Mesenchymal stem cell (in vitro differentiated cells and primary cell): Measurements from ENCODE around the gene HOXA7.

Experiments
- DNase-seq: peaks from one replicate; pipeline ENCODE4 v3.0.0-alpha.2; 2013
- H2AFZ ChIP-seq: one replicate; pipeline ENCODE4 v1.6.1; 2013; ENCODE audit warnings: low read depth, mild to moderate bottlenecking, control low read depth, inconsistent platforms, low read length, moderate library complexity
- H2AK5ac ChIP-seq: 2 replicates; pipeline ENCODE4 v1.6.1; 2013; ENCODE audit warnings: low read length, moderate library complexity, mild to moderate bottlenecking, inconsistent platforms; ENCODE audit not compliant: severe bottlenecking
- H2BK120ac ChIP-seq: one replicate; pipeline ENCODE4 v1.6.1; 2013; ENCODE audit warnings: low read depth, mild to moderate bottlenecking, inconsistent platforms, low read length, moderate library complexity
- H2BK12ac ChIP-seq, 2 experiments: one replicate each; pipeline ENCODE4 v1.6.1; 2013; ENCODE audit warnings: inconsistent platforms in 2 of 2, low read length in 2 of 2, mild to moderate bottlenecking in 2 of 2, moderate library complexity in 2 of 2, control low read depth in 1 of 2
- H2BK15ac ChIP-seq: one replicate; pipeline ENCODE4 v1.6.1; 2013; ENCODE audit warnings: mild to moderate bottlenecking, low read depth, inconsistent platforms; ENCODE audit not compliant: poor library complexity, severe bottlenecking
- H2BK5ac ChIP-seq: 2 replicates; pipeline ENCODE4 v1.6.1; 2013; ENCODE audit warnings: low read depth, mild to moderate bottlenecking, low read length, control low read depth, inconsistent platforms; ENCODE audit not compliant: poor library complexity, severe bottlenecking
- H3K14ac ChIP-seq, 2 experiments: one replicate each; pipeline ENCODE4 v1.6.1; 2013; ENCODE audit warnings: inconsistent platforms in 2 of 2, low read length in 2 of 2, control low read depth in 1 of 2, mild to moderate bottlenecking in 1 of 2, moderate library complexity in 1 of 2
- H3K18ac ChIP-seq, 2 experiments: one replicate each; pipeline ENCODE4 v1.6.1; 2013; ENCODE audit warnings: inconsistent platforms in 2 of 2, low read length in 2 of 2, control low read depth in 1 of 2, low read depth in 1 of 2, mild to moderate bottlenecking in 1 of 2
- H3K23ac ChIP-seq, 2 experiments: one replicate each; pipeline ENCODE4 v1.6.1; 2013; ENCODE audit warnings: inconsistent platforms in 2 of 2, low read length in 2 of 2, mild to moderate bottlenecking in 2 of 2, moderate library complexity in 2 of 2, control low read depth in 1 of 2
- H3K27ac ChIP-seq: 2 replicates; pipeline ENCODE4 v1.5.1; 2013; ENCODE audit warnings: mild to moderate bottlenecking, moderate library complexity, low read length, control low read depth, inconsistent platforms; ENCODE audit not compliant: poor library complexity, severe bottlenecking
- H3K27me3 ChIP-seq, 2 experiments: 2 replicates each; pipeline versions ENCODE4 v1.6.1 to v1.7.0; 2013; ENCODE audit warnings: low read length in 2 of 2, mild to moderate bottlenecking in 2 of 2, moderate library complexity in 2 of 2, control low read depth in 1 of 2, inconsistent platforms in 1 of 2; ENCODE audit not compliant: control insufficient read depth in 1 of 2, insufficient read depth in 1 of 2
- H3K36me3 ChIP-seq, 2 experiments: 2 replicates each; pipeline versions ENCODE4 v1.6.1 to v1.7.0; 2013; ENCODE audit warnings: low read length in 2 of 2, control low read depth in 1 of 2, inconsistent platforms in 1 of 2, low read depth in 1 of 2, mild to moderate bottlenecking in 1 of 2; ENCODE audit not compliant: insufficient read depth in 2 of 2, control insufficient read depth in 1 of 2
- H3K4ac ChIP-seq, 2 experiments: one replicate each; pipeline ENCODE4 v1.6.1; 2013; ENCODE audit warnings: inconsistent platforms in 2 of 2, low read length in 2 of 2, mild to moderate bottlenecking in 2 of 2, moderate library complexity in 2 of 2, control low read depth in 1 of 2, low read depth in 1 of 2
- H3K4me1 ChIP-seq: 2 replicates; pipeline ENCODE4 v1.6.1; 2013; ENCODE audit warnings: low read depth, low read length, control low read depth; ENCODE audit not compliant: control insufficient read depth, insufficient read depth
- H3K4me2 ChIP-seq: 2 replicates; pipeline ENCODE4 v1.6.1; 2013; ENCODE audit warnings: low read length, mild to moderate bottlenecking, inconsistent platforms; ENCODE audit not compliant: poor library complexity, severe bottlenecking
- H3K4me3 ChIP-seq, 2 experiments: 2 replicates each; pipeline versions ENCODE4 v1.5.1 to v1.7.0; 2013; ENCODE audit warnings: low read length in 2 of 2, mild to moderate bottlenecking in 2 of 2, control low read depth in 1 of 2, low read depth in 1 of 2; ENCODE audit not compliant: insufficient read depth in 1 of 2
- H3K79me1 ChIP-seq: replicated peaks from 2 replicates; pipeline ENCODE4 v1.6.1; 2013; ENCODE audit warnings: mild to moderate bottlenecking, control low read depth, low read length, inconsistent platforms; ENCODE audit not compliant: poor library complexity, severe bottlenecking
- H3K9ac ChIP-seq: 2 replicates; pipeline ENCODE4 v1.7.0; 2013; ENCODE audit warnings: mild to moderate bottlenecking, low read length, moderate library complexity
- H3K9me3 ChIP-seq: 2 replicates; pipeline ENCODE4 v1.7.0; 2013; ENCODE audit warnings: mild to moderate bottlenecking, low read length; ENCODE audit not compliant: control insufficient read depth
- H4K8ac ChIP-seq: one replicate; pipeline ENCODE4 v1.6.1; 2013; ENCODE audit warnings: inconsistent platforms, mild to moderate bottlenecking, low read length, moderate library complexity
- H4K91ac ChIP-seq: one replicate; pipeline ENCODE4 v1.6.1; 2013; ENCODE audit warnings: mild to moderate bottlenecking, low read length, inconsistent platforms
- WGBS: methylation state at CpG from one replicate; pipeline ENCODE4 v1.1.7; 2013; ENCODE audit warnings: mixed read lengths; 5-methylcytosine and 5-hydroxymethylcytosine counted together

The HOXA7 gene

DNA sequence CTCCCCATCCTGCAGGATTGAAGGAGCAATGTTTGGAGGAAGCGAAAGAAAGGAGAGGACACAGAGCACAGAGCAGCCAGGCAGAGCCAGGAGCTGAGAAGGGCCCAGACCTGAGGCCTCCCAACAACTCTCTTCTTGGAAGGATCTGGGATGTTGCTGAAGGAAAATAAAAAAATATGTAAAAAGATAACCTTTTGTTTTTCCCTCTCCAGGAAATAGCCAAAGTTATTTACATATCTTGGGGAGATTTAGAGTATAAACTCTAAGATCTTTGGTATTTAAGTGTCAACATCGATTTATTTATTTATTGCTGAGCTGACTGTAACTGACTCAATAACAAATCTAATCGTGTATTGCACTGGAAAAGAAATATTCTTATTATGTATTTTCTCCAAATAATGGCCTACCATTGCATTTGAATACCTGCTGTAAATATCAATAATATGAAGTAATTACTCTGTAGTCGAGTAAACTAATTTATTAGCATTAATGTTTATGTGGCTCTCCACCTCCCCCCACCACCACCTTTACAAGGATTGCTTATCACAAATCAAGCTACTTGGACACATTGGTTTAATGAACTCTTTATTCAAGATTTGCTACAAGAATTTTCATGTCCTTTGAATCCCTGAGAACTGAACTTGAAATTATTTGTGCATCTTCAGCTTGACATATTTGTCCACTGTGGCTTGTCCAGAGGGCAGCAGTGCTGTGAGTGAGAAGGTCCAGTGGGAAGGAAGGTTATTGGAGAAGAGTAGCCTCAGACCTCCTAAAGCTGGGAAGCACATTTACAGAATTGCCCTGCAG is 30.4 kb upstream of the HOXA7 start:
- Histone ChIP-seq H3K14ac (no peak overlapping the region), H3K79me1 (peaks cover 3% of the 10 kb centered on the region), H3K4me3 (peak overlapping the region in 1 of 2 experiments; percentile 64), H3K36me3 (peaks cover 4 to 13% of the 10 kb centered on the region in 2 experiments), H2BK120ac (no peak overlapping the region), H2AFZ (no peak overlapping the region), H3K9me3 (no peaks in the 10 kb centered on the region), H3K9ac (peak overlapping the region; percentile 94), H3K27me3 (peaks cover 17 to 39% of the 10 kb centered on the region in 2 experiments), H4K91ac (no peak overlapping the region), H3K4ac (no peak overlapping the region), H3K27ac (peak overlapping the region; percentile 89), H2BK5ac (no peak overlapping the region), H3K4me2 (peak overlapping the region; percentile 92), H3K4me1 (peaks cover 15% of the 10 kb centered on the region), H2BK15ac (no peak overlapping the region), H2BK12ac (no peak overlapping the region), H3K23ac (no peak overlapping the region), H3K18ac (no peak overlapping the region), H2AK5ac (peak overlapping the region; percentile 76), H4K8ac (no peak overlapping the region)
- WGBS = 67% methylated on average over 1 of the region's 4 CpGs
- no peak for DNase-seq

GRCh38 chr7:27185854-27186667 is 29.6 kb upstream of the HOXA7 start:
- peaks cover 3% of the 10 kb centered on the region for H3K79me1 ChIP-seq
- peak overlapping the region; percentile 92 for H3K4me2 ChIP-seq
- H3K14ac ChIP-seq = no peak overlapping the region
- peak overlapping the region in 1 of 2 experiments; percentile 28 for H3K18ac ChIP-seq
- no peak overlapping the region for H4K8ac ChIP-seq
- H2BK12ac ChIP-seq = no peak overlapping the region
- peak overlapping the region; percentile 48 for H2BK5ac ChIP-seq
- peak overlapping the region; percentile 94 for H3K9ac ChIP-seq
- peaks cover 18% of the 10 kb centered on the region for H3K4me1 ChIP-seq
- peak; percentile 9 for DNase-seq
- no peak overlapping the region for H2BK120ac ChIP-seq
- H2AFZ ChIP-seq = no peak overlapping the region
- no peak overlapping the region for H4K91ac ChIP-seq
- H3K4me3 ChIP-seq = peak overlapping the region; percentile 56 to 84
- 7% methylated on average over 23 of the region's 24 CpGs for WGBS
- H3K23ac ChIP-seq = peak overlapping the region in 1 of 2 experiments; percentile 81
- peak overlapping the region; percentile 69 for H3K27ac ChIP-seq
- H3K9me3 ChIP-seq = no peaks in the 10 kb centered on the region
- peaks cover 9 to 30% of the 10 kb centered on the region in 2 experiments for H3K27me3 ChIP-seq
- H2AK5ac ChIP-seq = peak overlapping the region; percentile 45
- no peak overlapping the region for H3K4ac ChIP-seq
- H3K36me3 ChIP-seq = peaks cover 6 to 13% of the 10 kb centered on the region in 2 experiments
- H2BK15ac ChIP-seq = no peak overlapping the region

DNA sequence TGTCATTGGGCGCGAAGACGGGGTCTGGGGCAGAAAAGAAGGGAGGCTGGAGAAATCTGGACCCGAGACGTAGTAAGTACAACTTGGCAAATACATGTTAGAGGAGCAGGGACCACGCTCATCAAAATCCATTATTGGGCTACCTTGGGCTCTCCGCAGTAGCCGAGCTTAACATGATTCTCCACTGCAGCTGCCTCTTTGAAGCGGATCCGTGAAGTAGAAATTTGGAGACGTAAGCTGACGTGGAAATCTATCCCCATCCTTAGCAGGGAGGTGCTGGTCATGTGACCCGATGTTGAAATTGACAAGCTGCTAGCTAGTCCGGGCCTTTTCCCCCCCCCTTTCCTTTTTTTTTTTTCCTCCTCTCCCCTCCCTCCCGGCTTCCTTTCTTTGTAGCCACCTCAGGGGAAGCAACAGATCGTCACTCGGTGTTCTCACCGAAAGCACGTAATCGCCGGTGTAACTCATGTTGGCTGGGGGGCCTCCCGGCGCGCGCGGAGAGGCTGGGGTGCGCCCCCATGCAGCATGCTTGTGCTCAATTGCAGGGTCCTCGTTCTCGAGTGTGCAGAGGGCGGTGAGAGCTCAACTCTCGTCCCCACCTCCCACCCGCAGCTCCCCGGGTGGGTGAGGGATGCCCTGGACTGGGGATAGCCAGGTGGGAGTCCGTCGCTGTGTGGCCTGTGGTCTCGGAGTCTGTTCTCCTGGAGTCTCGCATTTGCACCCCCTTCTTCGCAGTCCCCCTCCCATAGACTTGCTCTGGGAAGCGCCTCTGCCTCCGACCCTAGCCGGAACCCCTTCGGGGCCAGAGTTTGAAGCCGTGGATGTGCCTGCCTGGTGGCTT is 28.8 kb upstream of the HOXA7 start, which contains the start of gene HOXA11:
TSS of gene HOXA11 (minus strand) at position 220 of the 841 bp plus-strand sequence. CDS start at position 132, 88 bp downstream.
- Histone ChIP-seq H3K18ac (peak within 1 kb of the TSS; percentile 28), H2AFZ (no peak within 1 kb of the TSS), H2BK15ac (no peak within 1 kb of the TSS), H3K4me2 (peak within 1 kb of the TSS; percentile 92), H3K79me1 (no peaks in the 10 kb centered on the region), H3K4me1 (peaks cover 26% of the 10 kb centered on the region), H3K27ac (peak within 1 kb of the TSS; percentile 74), H2BK120ac (no peak within 1 kb of the TSS), H3K36me3 (peaks cover 6 to 13% of the 10 kb centered on the region in 2 experiments), H4K91ac (no peak within 1 kb of the TSS), H2AK5ac (peak within 1 kb of the TSS; percentile 45), H3K14ac (no peak within 1 kb of the TSS), H3K27me3 (peaks cover under 1 to 22% of the 10 kb centered on the region in 2 experiments), H2BK5ac (peak within 1 kb of the TSS; percentile 75), H4K8ac (peak within 1 kb of the TSS; percentile 31), H3K4me3 (peak within 1 kb of the TSS; percentile 79 to 84), H3K23ac (no peak within 1 kb of the TSS), H3K9me3 (no peaks in the 10 kb centered on the region), H3K9ac (peak within 1 kb of the TSS; percentile 94), H2BK12ac (no peak within 1 kb of the TSS), H3K4ac (no peak within 1 kb of the TSS)
- peak; percentile 76 for DNase-seq
- WGBS = 5% methylated on average over 32 of the region's 43 CpGs
